Activated CD8-positive, alpha-beta memory T cell treated with anti-CD3 and anti-CD28 coated beads, Interleukin-2, amount 50 U/mL, for 4 hours (primary cell): Measurements from ENCODE around the gene EBF3.

Experiments used
- DNase-seq: peaks from one replicate; pipeline ENCODE4 v3.0.0-alpha.2; 2020

The EBF3 gene

DNA sequence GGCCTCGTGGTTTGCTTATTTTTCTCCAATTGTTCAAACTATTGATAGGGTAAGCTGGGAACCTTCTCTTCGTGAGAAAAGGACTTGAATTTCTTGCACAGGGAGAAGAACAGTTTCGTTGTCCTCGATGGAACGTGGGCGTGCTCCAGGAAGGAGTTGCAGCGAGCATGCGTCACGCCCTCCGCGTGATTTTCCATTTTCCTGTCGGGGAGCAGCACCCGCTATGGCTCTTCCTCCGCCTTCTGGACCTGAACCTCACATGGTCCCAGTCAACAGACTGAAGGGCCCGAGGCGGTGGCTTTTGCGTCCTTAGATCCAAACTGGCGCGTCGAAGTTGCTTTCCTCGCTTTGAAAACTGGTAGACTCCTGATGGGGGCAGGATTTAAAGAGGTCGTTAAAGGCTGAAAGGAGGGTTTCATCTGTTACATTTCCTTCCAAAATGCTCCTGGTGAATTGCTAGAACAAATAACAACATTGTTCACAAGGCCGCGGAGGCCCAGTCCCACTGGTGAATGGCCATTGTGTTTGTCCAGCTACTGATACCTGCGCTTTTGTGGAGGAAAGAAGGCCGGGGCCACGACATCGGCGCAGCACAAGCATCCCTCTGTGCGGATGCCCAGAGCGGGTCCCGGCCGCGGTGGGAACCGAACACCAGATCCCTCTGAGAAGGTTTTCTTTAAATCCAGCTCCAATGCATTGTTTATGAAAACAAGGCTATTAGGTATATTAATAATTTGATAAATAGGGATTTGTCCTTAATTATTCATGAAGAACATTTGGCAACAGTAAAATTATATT lies 75.9 kb downstream of the EBF3 start:
- DNase-seq, result no peak

DNA sequence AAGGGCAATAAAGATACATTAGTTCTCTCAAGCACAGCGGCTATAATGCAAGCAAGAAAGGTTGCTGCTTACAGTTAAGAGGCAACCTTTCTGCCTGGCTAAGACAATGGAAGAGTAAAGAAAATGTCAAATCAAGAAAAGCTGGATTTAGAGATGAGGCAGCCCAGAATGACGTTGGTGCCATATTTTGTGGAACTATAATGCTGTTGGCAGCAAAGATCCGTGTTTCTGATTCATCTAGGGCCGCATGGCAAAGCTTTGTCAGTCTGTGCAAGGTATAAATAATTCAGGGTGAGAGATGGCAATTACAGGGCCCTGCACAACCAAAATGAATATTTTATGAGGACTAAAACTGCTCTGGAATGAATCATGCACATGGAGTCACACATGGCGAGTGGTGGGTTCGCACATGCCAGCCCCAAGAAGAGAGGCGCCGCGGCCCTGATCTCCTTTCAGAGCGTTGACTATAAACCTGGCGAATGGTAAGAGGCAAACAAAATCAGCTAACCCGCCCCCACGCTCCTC lies 76.6 kb downstream of the EBF3 start:
- no peak for DNase-seq

DNA sequence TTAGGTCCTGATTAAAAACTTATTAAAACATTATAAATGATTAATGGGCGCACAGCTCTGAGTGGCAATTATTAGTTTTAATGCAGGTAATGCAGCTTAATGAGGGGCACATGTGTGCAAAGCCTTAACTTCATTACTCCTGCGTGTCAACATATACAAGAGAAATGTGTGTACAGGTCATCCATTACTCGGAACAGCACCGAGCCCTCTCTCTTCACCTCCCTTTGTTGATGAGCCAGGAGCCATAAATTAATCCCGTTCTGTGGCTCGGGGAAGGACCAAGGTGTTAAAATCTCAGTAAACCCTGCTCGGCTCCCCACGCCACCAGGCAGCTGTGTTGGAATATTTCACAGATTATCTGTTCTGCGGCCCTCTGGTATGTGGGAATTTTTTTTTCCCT lies 77.8 kb downstream of the EBF3 start:
- DNase-seq, result no peak

GRCh38 chr10:129885526-129885925 lies 78.5 kb downstream of the EBF3 start:
- no peak for DNase-seq

GRCh38 chr10:129884398-129885078 lies 79.5 kb downstream of the EBF3 start:
- no peak for DNase-seq

DNA sequence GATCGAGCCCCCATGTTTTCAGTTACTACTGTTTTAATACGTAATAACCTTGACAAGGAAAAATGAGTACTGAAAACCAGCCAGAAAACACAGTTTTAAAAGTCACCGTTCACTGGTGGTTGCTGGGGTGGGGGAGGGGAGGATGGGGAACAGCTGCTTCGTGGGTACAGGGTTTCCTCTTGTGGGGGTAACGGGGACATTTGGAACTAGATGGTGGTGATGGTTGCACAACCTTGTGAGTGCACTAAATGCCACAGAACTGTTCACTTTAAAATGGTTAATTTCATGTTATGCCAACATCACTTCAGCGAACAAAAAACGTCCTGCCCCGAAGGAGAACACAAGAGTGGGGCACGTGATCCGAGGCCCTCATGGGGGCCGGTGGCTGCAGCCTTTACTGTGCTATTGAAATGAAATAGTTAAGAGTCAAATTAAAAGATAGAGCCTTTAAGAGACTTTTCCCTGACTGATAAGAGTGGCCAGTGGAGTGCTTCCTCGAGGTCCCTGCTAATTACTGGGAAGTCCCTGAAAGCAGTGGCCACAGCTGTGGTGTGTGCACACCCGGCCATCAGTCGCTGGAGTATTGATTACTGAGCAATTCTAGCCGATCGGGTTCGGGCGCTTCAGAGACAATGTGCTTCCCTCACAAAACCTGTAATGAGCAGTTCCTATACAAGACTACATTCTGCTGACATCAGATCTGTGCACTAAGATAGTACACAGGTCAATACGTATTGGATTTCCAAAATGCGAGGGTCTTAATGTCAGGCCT lies 80.3 kb downstream of the EBF3 start:
- DNase-seq, result no peak

DNA sequence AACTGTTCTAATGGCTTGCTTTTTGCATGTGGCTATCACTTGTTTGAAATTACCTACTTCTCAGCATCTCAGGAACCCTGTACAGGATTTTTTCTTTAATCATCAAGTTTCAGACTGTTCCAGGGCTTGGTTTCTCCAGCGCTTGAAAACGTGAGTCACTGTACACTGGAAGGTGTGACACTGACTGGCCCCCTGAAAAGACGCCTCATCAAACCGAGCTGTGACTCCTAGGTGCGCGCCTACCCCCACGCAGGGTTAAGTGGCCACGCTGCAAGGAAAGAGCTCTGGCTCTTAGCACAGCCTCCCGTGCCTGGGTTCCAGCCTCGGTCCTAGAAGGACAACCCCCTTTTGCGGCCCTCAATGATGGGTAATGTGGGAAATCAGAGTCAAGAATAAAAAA lies 81.0 kb downstream of the EBF3 start:
- DNase-seq, result no peak

DNA sequence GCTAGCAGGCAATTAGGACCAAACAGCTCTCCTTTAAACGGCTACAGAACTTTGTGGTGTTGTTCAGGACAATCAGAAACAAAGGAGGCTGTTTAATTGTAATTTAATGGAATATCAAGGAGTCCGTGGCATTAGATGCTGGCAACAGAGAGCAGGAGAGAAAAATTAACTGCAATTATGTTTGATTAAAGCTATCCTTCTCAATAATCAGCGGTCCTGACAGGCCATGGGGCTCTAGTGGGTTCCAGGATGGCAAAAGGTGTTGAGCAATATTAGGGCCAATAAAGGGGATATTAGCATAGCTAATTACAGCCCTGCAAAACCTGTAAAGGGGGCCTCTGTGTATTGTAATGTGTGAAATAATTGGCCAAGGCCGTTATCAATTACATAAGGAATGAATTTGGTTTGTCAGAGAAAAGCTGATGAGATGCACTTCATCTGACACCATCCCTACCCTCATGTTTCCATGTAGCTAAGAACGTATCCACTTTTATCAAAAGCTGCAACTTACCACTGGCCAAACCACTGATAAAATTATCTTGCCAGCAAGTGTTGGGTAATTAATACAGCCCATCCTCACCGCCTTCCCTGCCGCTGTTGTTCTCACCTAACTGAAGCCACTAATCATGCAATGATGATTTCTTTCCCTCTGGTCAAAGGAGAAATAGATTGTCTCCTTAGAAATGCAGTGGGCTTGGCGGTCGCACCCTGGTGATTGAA lies 81.6 kb downstream of the EBF3 start:
- no peak for DNase-seq

GRCh38 chr10:129881641-129882040 lies 82.4 kb downstream of the EBF3 start:
- no peak for DNase-seq

DNA sequence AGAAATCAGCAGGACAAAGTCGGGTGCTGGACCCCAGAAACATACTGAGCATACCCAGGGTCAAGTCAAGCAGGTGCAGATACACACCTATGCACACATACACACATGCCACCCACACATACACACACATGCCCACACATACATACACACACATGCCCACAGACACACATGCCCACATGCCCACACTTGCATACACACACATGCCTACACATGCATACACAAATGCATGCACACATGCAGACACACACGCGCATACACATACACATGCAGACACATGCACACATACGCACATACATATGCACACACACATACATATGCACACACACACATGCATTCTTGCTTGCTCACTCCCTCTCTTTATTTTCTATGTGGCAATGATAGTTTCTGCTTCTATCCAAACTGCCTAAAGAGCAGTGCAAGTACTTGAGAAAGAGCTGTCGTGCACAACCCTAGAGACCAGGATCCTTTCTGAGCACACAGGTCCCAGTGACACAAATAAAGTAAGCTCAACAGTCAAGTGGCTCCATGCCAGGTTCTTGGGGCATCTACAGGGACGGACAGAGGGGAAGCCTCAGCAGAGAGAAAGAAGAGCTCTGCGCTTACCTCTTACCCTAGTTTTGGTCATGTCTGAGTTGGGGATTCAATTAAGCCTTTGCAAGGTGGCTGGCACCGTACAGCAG lies 83.7 kb downstream of the EBF3 start:
- DNase-seq, result no peak

GRCh38 chr10:129879655-129880054 lies 84.4 kb downstream of the EBF3 start:
- no peak for DNase-seq

- DNase-seq, result no peak
Observed at GRCh38 chr10:129878835-129879234, 85.2 kb downstream of the EBF3 start.

DNA sequence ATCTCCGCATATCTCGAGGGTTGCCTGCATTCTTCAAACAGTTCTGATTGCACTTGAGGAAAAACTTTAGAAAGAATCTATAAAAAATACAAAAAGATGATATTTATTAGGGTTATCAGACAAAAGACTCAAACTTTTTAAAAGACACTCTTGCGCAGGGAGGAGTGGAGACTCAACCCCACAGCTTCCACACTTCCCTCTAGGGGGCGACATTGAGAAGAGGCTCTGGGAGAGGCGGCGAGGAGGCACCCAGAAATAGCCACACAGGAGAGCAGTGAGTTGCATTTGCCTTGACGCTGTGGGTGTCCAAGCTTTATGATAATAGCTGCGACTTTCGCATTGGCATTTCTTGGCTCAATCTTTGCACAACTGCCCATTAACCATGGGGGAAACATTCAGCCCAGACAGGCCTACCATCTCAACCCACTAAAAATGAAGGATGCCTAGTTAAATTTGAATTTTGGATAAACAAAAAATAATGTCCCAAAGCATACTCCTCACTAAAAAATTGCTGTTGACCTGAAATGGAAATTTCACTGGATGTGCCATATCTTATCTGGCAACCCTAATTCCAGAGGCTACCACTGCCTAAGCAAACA lies 86.2 kb downstream of the EBF3 start:
- peak; percentile 23 for DNase-seq

DNA sequence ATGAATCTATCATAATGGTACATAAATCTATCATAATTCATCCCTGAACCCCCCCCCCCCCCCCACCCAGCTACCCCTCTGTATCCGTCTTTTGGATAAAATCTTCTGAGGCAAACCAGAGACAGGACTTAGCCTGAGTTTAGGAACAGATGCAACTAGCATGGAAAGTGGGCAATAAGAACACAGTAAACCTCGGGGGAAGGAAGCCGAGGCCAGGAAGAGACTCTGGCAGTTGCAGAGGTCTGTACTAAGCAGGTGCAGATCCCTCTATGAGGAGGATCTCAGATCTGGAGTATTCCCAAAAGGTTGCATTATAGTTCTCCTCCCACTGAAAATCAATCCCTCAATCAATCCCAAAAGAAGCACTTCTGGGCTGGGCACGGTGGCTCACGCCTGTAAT lies 87.2 kb downstream of the EBF3 start:
- no peak for DNase-seq

DNA sequence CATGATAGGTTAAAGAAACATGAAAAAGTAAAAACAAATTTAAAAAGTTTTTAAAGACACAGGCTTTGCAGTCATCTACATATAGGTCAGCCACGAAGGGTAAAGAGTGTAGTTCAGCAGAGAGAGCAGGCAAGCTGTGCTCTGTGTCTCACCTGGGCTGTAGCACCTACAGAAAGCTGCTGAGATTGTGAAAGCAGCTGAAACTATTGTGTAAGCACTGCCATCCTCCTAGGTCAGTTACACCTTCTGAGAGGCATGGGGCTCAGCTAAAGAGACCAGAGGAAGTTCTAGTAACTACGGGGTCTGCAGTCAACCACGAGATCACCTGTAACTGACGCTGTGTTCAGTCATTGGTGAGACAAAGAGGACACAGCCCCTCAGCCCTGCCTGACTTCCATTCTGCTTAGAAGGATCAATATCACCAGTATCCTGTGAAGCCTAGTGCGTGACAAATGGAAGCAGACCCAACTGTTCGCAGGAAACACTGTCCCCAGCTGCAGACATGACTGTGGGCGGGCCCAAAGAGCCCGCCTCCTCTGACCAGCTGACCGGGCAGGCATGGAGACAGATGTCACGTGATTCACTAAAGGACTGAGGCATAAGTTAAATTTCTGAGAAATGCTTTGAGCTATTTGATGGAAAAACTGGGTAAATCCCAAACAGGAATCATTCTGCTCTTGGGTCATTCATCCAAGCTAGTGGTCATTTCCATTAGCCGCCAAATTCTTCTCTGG lies 87.9 kb downstream of the EBF3 start:
- DNase-seq, result no peak

- DNase-seq, result no peak
Observed at GRCh38 chr10:129873351-129873750, 90.7 kb downstream of the EBF3 start.

DNA sequence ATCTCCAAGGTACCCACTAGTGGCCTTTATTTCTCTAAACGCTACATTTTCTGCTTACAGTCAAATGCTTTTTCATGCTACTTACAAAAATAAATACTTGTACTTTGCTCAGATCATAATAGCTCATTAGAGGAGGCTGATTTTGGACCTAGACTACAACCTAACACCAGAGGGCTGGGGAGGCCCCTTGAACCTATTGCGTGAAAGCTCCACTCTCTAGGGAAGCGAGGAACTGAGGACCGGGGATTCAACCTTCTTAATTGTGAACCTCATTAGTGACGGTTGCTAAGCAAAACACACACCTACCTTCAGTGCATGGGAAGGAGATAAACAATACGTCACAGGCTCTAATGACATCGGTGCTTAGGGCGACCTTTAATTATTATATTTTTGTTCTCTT lies 92.1 kb downstream of the EBF3 start:
- DNase-seq, result no peak

- DNase-seq, result no peak
Observed at GRCh38 chr10:129870961-129871621, 93.0 kb downstream of the EBF3 start.

GRCh38 chr10:129870474-129870757 lies 93.7 kb downstream of the EBF3 start:
- no peak for DNase-seq

- no peak for DNase-seq
Observed at GRCh38 chr10:129869596-129870473, 94.2 kb downstream of the EBF3 start.
